Naive thymus-derived CD4-positive, alpha-beta T cell (primary cell): Measurements from ENCODE around the gene ATP8A2. TPM values are rescaled to one million over a fixed set of nuclear protein-coding genes. Genes with fewer than 3 reads are reported as not detected.
A peak's percentile ranks its signal among the peaks of the same experiment; 100 is the strongest.

Experiments
- ATAC-seq: fragments of 150-1000 bp; cut with Tn5 transposase; 2 replicates; pipeline ENCODE4 v1.10.0; 2021; ENCODE audit warnings: mild to moderate bottlenecking, moderate library complexity
- CTCF ChIA-PET: fragments of 350-600 bp; sonication (Branson Sonifier 250); formaldehyde crosslinking; loops from one replicate; lab custom pipeline; 2021; ENCODE audit warnings: antibody characterized with exemption; lab: Charles Lee
- POLR2A ChIA-PET: fragments of 350-600 bp; sonication (Branson Sonifier 250); formaldehyde crosslinking; loops from one replicate; lab custom pipeline; 2021; ENCODE audit warnings: antibody characterized with exemption, inconsistent platforms; lab: Charles Lee
- DNase-seq, 9 donors: peaks; one replicate each; pipeline versions ENCODE4 v3.0.0 to v3.0.0-alpha.2; 2020 to 2022; ENCODE audit warnings: mixed read lengths in 1 of 9
- H3K27ac ChIP-seq: one replicate; pipeline ENCODE4 v1.7.0; 2013; ENCODE audit warnings: mild to moderate bottlenecking, low read depth, low read length, moderate library complexity
- H3K27me3 ChIP-seq, 2 donors: one replicate each; pipeline ENCODE4 v1.7.0; 2013; ENCODE audit warnings: low read length in 2 of 2, mild to moderate bottlenecking in 2 of 2, moderate library complexity in 2 of 2; ENCODE audit not compliant: control insufficient read depth in 2 of 2, insufficient read depth in 2 of 2
- H3K36me3 ChIP-seq, 3 experiments: 1 replicate in 2 of 3; 2 replicates in 1 of 3; pipeline ENCODE4 v1.7.0; 2013; ENCODE audit warnings: low read length in 3 of 3, mild to moderate bottlenecking in 3 of 3, moderate library complexity in 1 of 3; ENCODE audit not compliant: insufficient read depth in 3 of 3, control insufficient read depth in 2 of 3
- H3K4me1 ChIP-seq, 2 donors: one replicate each; pipeline ENCODE4 v1.7.0; 2013; ENCODE audit warnings: low read length in 2 of 2, mild to moderate bottlenecking in 2 of 2, moderate library complexity in 1 of 2; ENCODE audit not compliant: control insufficient read depth in 2 of 2, insufficient read depth in 2 of 2
- H3K4me3 ChIP-seq: 2 replicates; pipeline ENCODE4 v1.7.0; 2013; ENCODE audit warnings: mild to moderate bottlenecking, low read length
- H3K9me3 ChIP-seq, 3 experiments: 1 replicate in 2 of 3; 2 replicates in 1 of 3; pipeline ENCODE4 v1.7.0; 2013; ENCODE audit warnings: low read length in 3 of 3; ENCODE audit not compliant: control insufficient read depth in 2 of 3
- H3K27ac Mint-ChIP-seq, 9 donors: one replicate each; pipeline ENCODE4 v1.8.0; 2020 to 2022; ENCODE audit warnings: mixed read lengths in 9 of 9, mild to moderate bottlenecking in 8 of 9, moderate library complexity in 5 of 9, inconsistent platforms in 2 of 9
- H3K27me3 Mint-ChIP-seq, 5 donors: one replicate each; pipeline ENCODE4 v1.8.0; 2021 to 2022; ENCODE audit warnings: mixed read lengths in 5 of 5, mild to moderate bottlenecking in 1 of 5
- H3K36me3 Mint-ChIP-seq, 5 donors: one replicate each; pipeline ENCODE4 v1.8.0; 2020 to 2022; ENCODE audit warnings: mixed read lengths in 5 of 5, mild to moderate bottlenecking in 3 of 5, inconsistent platforms in 1 of 5
- H3K4me1 Mint-ChIP-seq, 7 donors: one replicate each; pipeline ENCODE4 v1.8.0; 2020 to 2022; ENCODE audit warnings: mixed read lengths in 7 of 7, mild to moderate bottlenecking in 3 of 7, inconsistent platforms in 1 of 7
- H3K4me3 Mint-ChIP-seq, 10 donors: one replicate each; pipeline ENCODE4 v1.8.0; 2020 to 2022; ENCODE audit warnings: mild to moderate bottlenecking in 10 of 10, mixed read lengths in 10 of 10, moderate library complexity in 6 of 10, inconsistent platforms in 2 of 10
- H3K9me3 Mint-ChIP-seq, 11 donors: one replicate each; pipeline ENCODE4 v1.8.0; 2020 to 2022; ENCODE audit warnings: mixed read lengths in 11 of 11, mild to moderate bottlenecking in 4 of 11, inconsistent platforms in 1 of 11, moderate library complexity in 1 of 11
- intact Hi-C, 2 donors: fragments of 100-400 bp; cut with micrococcal nuclease; formaldehyde crosslinking; loops; one replicate each; pipeline ENCODE4 v1.15.1; 2023
- polyA plus RNA-seq, 2 donors: library from polyadenylated mRNA; unstranded; fragments of 300-500 nt; fragmentation: Illumina TruSeq; gene quantifications; one replicate each; pipeline ENCODE4 v1.2.3, GENCODE V29; 2021
- total RNA-seq, 6 experiments: library from RNA in 5 of 6; stranded (reverse) in 5 of 6; gene quantifications; 1 replicate in 5 of 6; 2 replicates in 1 of 6; pipeline ENCODE4 v1.2.3 and lab custom pipeline; 2021 to 2026

ATP8A2 gene
- total and polyA plus RNA-seq, 7 experiments from 2014 or later = 0.56 to 2.4 (median 1.2) TPM

DNA sequence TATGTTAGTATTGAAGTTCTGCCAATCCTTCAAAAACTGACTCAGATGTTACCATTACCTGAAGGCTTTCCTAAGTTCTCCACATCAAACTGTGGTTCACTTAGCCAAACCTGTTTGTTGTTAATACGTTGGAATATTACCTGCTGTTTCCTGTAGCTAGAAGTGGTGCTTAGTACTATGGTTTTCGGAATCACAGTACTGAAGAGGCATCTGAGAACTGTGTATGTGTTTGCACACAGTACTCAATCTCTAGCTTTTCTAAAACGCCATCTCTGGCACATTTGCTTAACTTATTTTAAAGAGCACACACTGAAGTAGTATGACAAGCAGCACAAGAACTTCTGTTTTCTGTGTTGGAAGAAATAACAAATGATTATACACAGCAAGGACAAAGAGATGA, 431.9 kb downstream of the ATP8A2 start:
- ATAC-seq (no peak), DNase-seq (no peak)
- H3K9me3 ChIP-seq = no peaks in the 10 kb centered on the region
- ChIA-PET POLR2A (no interaction called here), CTCF (no interaction called here)
- no peaks in the 10 kb centered on the region for H3K4me1 ChIP-seq
- intact Hi-C loops = no loop called here
- H3K4me1 Mint-ChIP-seq = peaks cover 0 to 20% (median 0%) of the 10 kb centered on the region in 7 donors
- peaks cover 0 to 11% (median 4%) of the 10 kb centered on the region in 5 donors for H3K27me3 Mint-ChIP-seq
- no peak overlapping the region for H3K27ac Mint-ChIP-seq
- no peak overlapping the region for H3K27ac ChIP-seq
- H3K27me3 ChIP-seq = no peaks in the 10 kb centered on the region
- peaks cover 0 to 37% (median 0%) of the 10 kb centered on the region in 11 donors for H3K9me3 Mint-ChIP-seq
- H3K36me3 Mint-ChIP-seq = peaks cover 0 to 32% (median 0%) of the 10 kb centered on the region in 5 donors
- no peak overlapping the region for H3K4me3 ChIP-seq
- no peaks in the 10 kb centered on the region for H3K36me3 ChIP-seq
- H3K4me3 Mint-ChIP-seq = no peak overlapping the region

DNA sequence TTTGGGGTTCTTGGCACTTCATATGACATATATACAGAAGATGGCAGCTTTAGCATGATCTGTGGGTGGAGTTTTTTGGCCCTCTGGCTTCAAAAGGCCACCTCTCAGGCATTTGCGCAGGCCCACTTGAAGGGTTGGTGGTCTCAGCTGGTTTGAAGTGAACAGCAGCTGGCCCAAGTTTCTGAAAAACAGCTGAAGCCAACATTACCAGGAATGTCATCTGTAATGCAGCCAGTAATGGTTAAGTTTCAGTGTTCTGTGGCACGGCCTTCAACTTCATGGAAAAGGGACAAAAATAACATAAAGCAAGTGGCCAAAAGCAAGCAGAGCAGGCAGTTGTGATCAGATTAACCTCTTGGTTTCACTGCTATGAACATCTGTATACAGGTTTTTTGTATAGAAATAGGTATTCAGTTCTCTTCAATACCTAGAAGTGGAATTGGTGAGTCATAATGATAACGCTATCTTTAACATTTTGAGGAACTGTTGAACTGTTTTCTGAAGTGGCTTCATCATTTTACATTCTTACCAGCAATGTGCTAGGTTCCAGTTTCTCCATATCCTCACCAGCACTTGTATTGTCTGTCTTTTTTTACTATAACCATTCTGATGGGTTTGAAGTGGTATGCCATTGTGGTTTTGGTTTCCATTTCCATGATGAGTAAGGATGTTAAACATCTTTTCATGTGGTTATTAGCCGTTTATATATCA, 434.6 kb downstream of the ATP8A2 start:
- DNase-seq (no peak), ATAC-seq (no peak)
- Mint-ChIP-seq H3K27ac (peak overlapping the region in 1 of 9 donors; percentile 82), H3K9me3 (peaks cover 0 to 39% (median 2%) of the 10 kb centered on the region in 11 donors), H3K36me3 (peaks cover 0 to 37% (median 0%) of the 10 kb centered on the region in 5 donors), H3K4me3 (peak overlapping the region in 1 of 10 donors; percentile 37), H3K27me3 (peaks cover 0 to 15% (median 5%) of the 10 kb centered on the region in 5 donors), H3K4me1 (peaks cover 0 to 22% (median 0%) of the 10 kb centered on the region in 7 donors)
- Histone ChIP-seq H3K27me3 (no peaks in the 10 kb centered on the region), H3K4me3 (no peak overlapping the region), H3K4me1 (no peaks in the 10 kb centered on the region), H3K36me3 (no peaks in the 10 kb centered on the region), H3K27ac (no peak overlapping the region), H3K9me3 (no peaks in the 10 kb centered on the region)
- intact Hi-C loops = loop anchor here in 1 of 2 donors (1.0 kb wide), 1 partner anchor 44 kb away; no protein-coding TSS in a partner anchor
- ChIA-PET POLR2A (no interaction called here), CTCF (no interaction called here)

DNA sequence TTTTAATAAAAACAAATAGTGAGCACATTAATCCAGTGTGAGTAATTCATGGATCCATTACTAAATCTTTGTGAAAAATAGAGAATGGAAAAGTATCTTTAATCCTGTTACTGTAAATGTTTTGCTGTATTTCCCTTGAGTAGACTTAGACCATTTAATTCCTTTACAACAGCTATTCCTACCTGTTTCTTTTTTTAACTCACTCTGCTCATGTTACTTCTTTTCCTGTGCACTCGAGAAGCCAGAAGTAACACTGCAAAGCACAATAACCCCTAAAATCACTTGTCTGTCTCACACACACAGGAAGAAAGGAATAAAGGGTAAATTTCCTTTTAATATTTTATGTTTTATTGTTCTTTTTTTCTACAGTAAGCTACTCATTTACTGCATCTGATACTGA, 435.8 kb downstream of the ATP8A2 start:
- H3K4me1 Mint-ChIP-seq = peaks cover 0 to 22% (median 0%) of the 10 kb centered on the region in 7 donors
- H3K4me3 ChIP-seq = no peak overlapping the region
- H3K9me3 ChIP-seq = peaks cover 0 to 4% (median 0%) of the 10 kb centered on the region in 3 experiments
- no peak overlapping the region for H3K27ac Mint-ChIP-seq
- H3K4me3 Mint-ChIP-seq = no peak overlapping the region
- H3K36me3 Mint-ChIP-seq = peaks cover 0 to 38% (median 6%) of the 10 kb centered on the region in 5 donors
- no peak for DNase-seq
- POLR2A ChIA-PET = no interaction called here
- H3K4me1 ChIP-seq = no peaks in the 10 kb centered on the region
- H3K27ac ChIP-seq = no peak overlapping the region
- H3K36me3 ChIP-seq = no peaks in the 10 kb centered on the region
- no peaks in the 10 kb centered on the region for H3K27me3 ChIP-seq
- CTCF ChIA-PET = interaction anchor here (0.6 kb wide), 1 partner anchor 65 kb away, joined by 3 read pairs; no protein-coding TSS in a partner anchor
- H3K27me3 Mint-ChIP-seq = peaks cover 0 to 10% (median 8%) of the 10 kb centered on the region in 5 donors
- no peak for ATAC-seq
- H3K9me3 Mint-ChIP-seq = peaks cover 0 to 45% (median 8%) of the 10 kb centered on the region in 11 donors
- intact Hi-C loops = no loop called here

DNA sequence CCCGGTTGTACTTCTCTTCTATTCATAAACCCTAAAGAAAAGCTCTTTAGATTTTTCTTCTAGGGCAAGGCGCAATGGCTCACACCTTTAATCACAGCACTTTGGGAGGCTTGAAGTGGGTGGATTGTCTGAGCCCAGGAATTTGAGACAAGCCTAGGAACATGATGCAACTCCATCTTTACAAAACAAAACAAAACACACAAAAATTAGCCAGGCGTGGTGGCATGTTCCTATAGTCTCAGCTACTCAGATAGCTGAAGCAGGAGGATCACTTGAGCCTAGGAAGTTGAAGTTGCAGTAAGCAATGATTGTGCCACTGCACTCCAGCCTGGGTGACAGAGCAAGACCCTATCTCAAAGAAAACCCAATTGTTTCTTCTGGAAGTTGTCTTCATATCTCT, 439.7 kb downstream of the ATP8A2 start:
- Mint-ChIP-seq H3K9me3 (peaks cover 0 to 35% (median 7%) of the 10 kb centered on the region in 11 donors), H3K4me1 (peaks cover 0 to 11% (median 0%) of the 10 kb centered on the region in 7 donors), H3K27me3 (peaks cover 0 to 10% (median 5%) of the 10 kb centered on the region in 5 donors), H3K4me3 (no peak overlapping the region), H3K27ac (no peak overlapping the region), H3K36me3 (peaks cover 0 to 24% (median 6%) of the 10 kb centered on the region in 5 donors)
- no peaks in the 10 kb centered on the region for H3K36me3 ChIP-seq
- ChIA-PET POLR2A (no interaction called here), CTCF (interaction anchor here (1.2 kb wide), 1 partner anchor 18 kb away, joined by 8 read pairs; no protein-coding TSS in a partner anchor)
- no peak overlapping the region for H3K4me3 ChIP-seq
- H3K4me1 ChIP-seq = no peaks in the 10 kb centered on the region
- H3K9me3 ChIP-seq = peaks cover 0 to 4% (median 0%) of the 10 kb centered on the region in 3 experiments
- ATAC-seq (no peak), DNase-seq (no peak)
- H3K27me3 ChIP-seq = no peaks in the 10 kb centered on the region
- no peak overlapping the region for H3K27ac ChIP-seq
- intact Hi-C loops = no loop called here

DNA sequence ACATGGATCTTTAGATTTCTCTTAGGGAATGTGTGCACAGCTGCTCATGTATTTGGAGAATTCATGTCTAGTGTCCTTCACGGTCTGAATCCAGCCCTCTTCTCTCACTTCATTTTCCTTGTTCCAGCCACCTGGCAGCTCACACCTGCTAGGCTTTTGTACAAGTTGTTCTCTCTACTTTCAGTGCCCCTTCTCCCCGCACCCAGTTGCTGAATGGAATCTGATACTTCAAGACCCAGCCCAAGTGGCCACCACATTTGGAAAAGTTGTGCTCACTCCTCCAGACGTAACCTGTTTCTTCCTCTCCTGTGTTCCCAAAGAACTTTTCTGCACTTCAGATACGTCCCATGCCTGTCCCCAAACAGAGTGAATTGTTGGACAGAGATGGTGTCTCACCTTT, 444.5 kb downstream of the ATP8A2 start:
- Mint-ChIP-seq H3K4me3 (no peak overlapping the region), H3K27me3 (peaks cover 0 to 5% (median 0%) of the 10 kb centered on the region in 5 donors), H3K4me1 (peaks cover 0 to 4% (median 0%) of the 10 kb centered on the region in 7 donors), H3K9me3 (peaks cover 0 to 19% (median 6%) of the 10 kb centered on the region in 11 donors), H3K27ac (no peak overlapping the region), H3K36me3 (peaks cover 0 to 10% (median 6%) of the 10 kb centered on the region in 5 donors)
- Histone ChIP-seq H3K27ac (no peak overlapping the region), H3K9me3 (peaks cover 0 to 4% (median 0%) of the 10 kb centered on the region in 3 experiments), H3K27me3 (no peaks in the 10 kb centered on the region), H3K36me3 (no peaks in the 10 kb centered on the region), H3K4me1 (no peaks in the 10 kb centered on the region), H3K4me3 (no peak overlapping the region)
- DNase-seq = no peak
- intact Hi-C loops = no loop called here
- ChIA-PET POLR2A (no interaction called here), CTCF (no interaction called here)
- no peak for ATAC-seq

DNA sequence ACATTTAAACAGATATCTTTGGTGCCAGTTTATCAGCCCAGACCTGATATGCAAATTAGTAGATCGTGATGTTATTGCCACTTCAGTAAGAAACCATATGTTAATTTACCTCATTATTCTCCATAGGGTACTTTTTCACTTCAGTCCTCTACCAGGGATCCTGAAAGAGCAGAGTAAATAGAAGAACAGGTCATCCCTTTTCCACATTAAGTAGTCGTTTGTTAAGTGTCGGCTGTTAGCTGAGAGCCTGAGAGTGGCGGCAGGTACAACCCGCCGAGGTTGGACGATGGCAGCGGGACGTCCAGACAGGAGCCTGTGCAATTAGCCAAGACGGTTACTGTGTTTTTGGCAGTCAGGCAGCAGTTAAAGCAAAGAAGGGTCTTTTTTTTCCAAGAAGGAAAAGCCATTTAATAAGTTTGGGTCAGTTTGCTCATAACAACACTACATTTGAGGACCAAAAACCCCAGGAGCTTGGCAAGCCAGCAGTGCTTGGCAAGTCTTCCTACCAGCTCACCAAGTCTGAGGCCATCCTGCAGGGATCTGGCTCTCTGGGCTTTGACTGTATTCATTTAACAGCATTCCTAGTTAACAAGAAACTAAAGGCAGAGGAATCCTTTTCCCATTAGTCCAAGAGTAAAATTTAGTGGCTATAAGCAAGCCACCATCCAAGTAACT, 448.2 kb downstream of the ATP8A2 start:
- Histone ChIP-seq H3K4me3 (no peak overlapping the region), H3K9me3 (no peaks in the 10 kb centered on the region), H3K36me3 (no peaks in the 10 kb centered on the region), H3K27me3 (no peaks in the 10 kb centered on the region), H3K4me1 (no peaks in the 10 kb centered on the region), H3K27ac (no peak overlapping the region)
- Mint-ChIP-seq H3K4me3 (no peak overlapping the region), H3K36me3 (peaks cover 0 to 7% (median 0%) of the 10 kb centered on the region in 5 donors), H3K4me1 (peaks cover 0 to 4% (median 0%) of the 10 kb centered on the region in 7 donors), H3K27ac (no peak overlapping the region), H3K27me3 (no peaks in the 10 kb centered on the region), H3K9me3 (peaks cover 0 to 13% (median 2%) of the 10 kb centered on the region in 11 donors)
- DNase-seq (no peak), ATAC-seq (no peak)
- ChIA-PET POLR2A (no interaction called here), CTCF (interaction anchor here (1.1 to 1.2 kb wide), 2 partner anchors 10 to 242 kb away, joined by 4 read pairs; no protein-coding TSS in a partner anchor)
- intact Hi-C loops = no loop called here
